Fibroblast of skin of left quadriceps (primary cell): ENCODE data around the gene CT55.
A peak's percentile ranks its signal among the peaks of the same experiment; 100 is the strongest.
"Not testable (repeated sequence)": the region's sequence is repeated elsewhere in the genome, so short reads cannot be mapped to it uniquely, and the experiment has no call there.

Experiments used
- DNase-seq, 2 experiments: peaks; one replicate each; pipeline ENCODE4 v3.0.0-alpha.2; 2013; ENCODE audit warnings: low read depth in 2 of 2

The CT55 gene, protein sequence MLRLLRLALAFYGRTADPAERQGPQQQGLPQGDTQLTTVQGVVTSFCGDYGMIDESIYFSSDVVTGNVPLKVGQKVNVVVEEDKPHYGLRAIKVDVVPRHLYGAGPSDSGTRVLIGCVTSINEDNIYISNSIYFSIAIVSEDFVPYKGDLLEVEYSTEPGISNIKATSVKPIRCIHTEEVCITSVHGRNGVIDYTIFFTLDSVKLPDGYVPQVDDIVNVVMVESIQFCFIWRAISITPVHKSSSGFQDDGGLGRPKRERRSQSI

DNA sequence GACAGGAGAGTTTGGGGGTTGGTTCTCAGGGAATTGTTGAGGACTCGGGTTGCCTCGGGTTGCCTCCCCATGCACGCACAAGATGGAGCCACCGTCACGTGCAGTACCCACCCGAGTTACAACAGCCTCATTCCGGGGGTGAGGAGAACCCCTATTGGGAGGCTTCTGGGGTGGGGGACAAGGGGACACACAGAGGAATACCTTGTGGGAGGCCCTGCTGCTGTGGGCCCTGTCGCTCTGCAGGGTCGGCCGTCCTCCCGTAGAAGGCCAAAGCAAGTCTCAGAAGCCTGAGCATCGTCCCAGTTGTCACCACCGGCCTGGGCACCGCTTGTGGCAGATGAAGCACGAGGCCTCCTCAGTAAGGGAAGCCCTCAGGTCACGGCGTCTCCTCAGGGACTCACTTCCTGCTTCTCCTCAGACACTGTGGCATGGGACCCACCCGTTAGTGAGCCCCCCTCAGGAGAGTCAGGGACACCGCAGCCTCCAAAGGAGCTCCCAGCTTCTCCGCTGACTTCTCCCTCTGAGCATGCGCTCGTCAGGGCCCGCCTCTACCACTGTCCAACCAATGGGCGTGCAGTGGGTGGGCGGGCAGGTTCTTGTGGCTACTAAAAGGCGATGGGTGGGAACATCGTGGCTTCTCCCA is at the start of gene CT55:
Gene CT55 (minus strand): TSS at position 522 of the 643 bp plus-strand sequence. CDS start 227 bp downstream, at position 295.
- DNase-seq, result no peak

DNA sequence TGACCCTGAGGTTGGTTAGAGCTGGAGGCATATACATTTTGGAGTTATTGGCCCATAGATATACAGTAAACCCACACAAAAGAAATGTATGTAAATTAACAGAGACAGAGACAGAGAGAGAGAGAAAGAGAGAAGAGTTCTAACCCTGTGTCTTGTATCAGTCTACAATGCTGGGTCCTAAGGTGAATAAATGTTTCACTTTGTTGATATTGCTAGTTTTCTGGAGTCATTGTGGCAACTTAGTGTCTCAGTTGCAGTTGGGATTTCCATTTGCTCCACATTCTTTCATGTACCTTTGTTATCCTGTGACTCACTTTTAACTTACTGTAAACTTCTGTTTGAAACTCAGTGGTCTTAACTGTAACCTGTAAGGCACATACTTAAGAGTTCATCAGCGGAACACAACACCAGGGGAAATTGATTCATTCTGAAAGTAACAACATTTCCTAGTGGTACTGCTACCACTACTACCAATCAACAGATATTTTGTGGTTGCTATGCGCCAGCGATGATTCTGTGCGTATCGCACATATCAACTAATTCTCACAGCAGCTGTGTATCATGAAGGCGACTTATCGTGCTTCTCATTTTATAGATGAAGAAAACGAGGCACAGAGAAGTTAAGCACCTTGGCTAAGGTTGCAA is 42.1 kb upstream of the CT55 start:
- DNase-seq, result no peak

DNA sequence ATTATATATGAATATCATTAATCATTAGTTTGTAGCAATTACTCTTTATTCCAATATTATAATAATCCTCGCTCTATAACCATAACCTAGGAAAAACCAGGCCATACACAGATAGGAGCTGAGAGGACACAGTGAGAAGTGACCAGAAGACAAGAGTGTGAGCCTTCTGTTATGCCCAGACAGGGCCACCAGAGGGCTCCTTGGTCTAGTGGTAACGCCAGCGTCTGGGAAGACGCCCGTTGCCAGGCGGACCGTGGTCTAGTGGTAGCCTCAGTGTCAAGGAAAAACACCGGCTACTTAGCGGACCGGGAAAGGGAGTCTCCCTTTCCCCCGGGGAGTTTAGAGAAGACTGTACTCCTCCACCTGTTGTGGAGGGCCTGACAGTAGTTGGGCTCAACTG is 35.2 kb upstream of the CT55 start:
- DNase-seq, result not testable (repeated sequence)

DNA sequence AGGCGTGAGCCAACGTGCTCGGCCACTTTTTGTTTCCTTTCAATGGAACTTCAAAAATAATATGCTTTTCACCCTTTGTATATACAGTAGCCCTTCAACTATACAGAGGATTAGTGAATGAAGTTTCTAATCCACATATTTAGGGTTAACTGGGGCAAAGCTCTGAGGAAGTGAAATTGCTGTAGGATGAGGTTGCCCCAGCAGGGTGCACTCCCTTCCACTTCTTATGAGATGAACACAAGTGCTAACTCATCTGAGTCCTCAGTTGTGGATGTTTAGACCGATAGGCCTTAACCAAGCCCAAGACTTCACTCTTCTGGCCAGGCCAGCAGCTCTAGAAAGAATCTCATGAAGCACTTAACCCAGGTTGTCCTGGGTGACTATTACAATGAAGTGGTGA is 29.1 kb upstream of the CT55 start:
- DNase-seq, result no peak

DNA sequence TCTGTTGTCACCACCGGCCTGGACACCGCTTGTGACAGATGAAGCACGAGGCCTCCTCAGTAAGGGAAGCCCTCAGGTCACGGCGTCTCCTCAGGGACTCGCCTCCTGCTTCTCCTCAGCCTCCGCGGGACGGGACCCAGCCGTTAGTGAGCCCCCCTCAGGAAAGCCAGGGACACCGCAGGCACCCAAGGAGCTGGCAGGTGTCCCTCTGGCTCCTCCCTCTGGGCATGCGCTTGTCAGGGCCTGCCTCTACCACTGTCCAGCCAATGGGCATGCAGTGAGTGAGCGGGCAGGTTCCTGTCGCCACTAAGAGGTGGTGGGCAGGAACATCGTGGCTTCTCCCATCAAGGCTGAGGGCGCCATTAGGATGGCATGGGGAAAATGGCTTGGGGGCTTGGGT is 23.5 kb upstream of the CT55 start:
- DNase-seq, result no peak

DNA sequence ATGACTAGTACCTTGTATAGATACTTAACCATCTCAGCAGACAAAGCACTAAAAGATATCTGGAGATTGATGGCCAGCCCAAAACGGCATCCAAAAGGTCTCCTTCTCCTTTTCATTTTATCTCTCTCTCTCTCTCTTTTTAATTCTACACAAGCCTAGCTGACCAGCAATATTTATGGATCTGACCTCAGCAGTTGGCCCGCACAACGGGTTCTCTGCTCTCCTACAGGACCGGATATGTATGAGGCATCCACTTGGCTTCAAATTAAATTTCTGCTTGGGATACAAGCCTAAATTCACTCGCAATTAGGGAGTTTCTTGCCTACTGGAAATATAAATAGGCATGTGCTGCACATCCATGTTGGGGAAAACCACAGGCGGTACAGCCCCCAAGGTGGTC is 22.5 kb upstream of the CT55 start:
- no peak for DNase-seq

DNA sequence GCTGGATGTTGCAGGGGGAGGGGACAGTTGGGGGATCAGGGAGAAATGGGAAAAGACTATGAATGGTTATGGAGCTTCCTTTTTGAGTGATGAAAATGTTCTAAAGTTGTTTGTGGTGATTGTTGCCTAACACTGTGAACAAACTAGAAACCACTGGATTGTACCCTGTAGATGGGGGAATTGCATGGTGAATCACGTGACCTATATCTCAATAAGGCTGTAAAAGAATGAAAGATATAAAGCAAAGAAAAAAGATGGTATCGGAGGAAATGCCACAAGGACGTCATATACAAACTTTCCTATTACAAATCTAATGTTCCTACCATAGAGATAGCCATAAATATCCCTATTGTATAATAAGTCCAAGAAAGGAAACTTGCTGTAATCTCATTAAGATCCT is 20.6 kb upstream of the CT55 start:
- DNase-seq, result no peak

DNA sequence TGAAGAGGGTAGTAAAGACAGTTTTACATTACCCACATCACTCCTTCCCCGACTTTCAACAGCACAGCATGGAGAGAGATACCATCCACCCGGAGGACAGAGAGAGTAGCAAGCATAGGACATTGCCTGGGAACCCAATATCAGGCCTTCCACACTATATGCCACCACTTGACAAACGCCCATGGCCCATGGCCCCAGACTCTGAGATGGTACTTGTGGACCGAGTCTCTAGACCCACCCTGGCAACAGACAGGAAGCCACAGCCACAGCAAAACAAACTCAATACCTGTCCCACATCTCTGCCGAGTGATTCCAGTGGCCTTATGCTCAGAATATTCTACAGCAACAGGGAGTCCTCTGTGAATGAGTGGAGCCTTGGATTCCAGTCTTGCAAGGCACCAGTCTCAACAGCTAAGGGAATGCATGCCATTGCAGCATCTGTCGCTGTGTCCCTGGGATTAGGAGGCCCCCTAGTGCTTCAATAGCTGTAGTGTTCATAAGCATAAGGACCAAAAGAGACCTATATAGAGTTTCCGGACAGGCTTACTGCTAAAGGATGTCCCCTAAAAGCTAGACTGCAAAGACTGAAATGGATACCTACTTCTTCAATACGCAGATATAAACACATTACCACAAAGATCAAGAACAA is 14.7 kb upstream of the CT55 start:
- DNase-seq, result peak; percentile 1 to 3

DNA sequence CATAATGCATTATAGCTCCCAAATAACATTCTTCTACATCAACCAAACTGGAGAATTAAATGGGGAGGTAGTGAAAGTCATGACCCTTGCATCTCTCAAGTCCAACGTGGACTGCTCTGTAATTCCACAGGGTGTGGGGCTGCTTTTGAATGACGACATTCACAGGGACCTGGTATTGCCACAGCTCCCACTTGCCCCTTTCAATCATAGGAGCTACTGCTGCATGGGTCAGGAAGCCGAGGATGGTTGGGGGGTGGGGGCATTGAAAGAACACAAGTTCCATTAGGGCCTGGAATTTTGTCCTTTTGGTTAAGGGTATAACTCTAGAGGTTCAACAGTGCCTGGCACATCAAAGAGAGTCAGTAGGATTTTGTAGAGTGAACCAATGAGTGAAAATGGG is 7.4 kb upstream of the CT55 start:
- DNase-seq, result no peak

DNA sequence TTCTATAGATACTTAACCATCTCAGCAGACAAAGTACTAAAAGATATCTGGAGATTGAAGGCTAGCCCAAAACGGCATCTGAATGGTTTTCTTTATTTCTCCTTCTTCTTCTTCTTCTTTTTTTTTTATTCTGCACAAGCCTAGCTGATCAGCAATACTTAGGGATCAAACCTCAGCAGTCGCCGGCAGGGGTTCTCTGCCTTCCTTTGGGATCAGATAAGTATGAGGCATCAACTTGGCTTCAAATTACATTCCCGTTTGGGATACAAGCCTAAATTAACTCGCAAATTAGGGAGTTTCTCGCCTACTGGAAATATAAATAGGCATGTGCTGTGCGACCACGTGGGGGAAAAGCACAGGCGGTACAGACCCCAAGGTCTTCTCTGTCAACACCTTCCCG is 730 bp downstream of the CT55 start:
- DNase-seq, result no peak

DNA sequence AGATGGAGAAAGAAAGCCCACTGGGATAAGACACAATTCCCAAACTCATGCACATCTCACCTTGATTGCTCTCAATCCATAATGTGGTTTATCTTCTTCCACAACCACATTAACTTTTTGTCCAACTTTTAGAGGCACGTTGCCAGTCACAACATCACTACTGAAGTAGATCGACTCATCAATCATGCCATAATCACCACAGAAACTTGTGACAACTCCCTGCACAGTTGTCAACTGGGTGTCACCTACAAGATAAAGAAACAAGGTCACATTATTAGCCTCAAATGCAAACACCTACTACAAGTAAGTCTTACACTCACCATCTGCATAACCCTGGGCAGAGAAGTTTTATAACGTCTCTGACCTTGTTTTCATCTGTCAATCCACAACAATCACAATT is 1.7 kb downstream of the CT55 start:
- DNase-seq, result not testable (repeated sequence)

DNA sequence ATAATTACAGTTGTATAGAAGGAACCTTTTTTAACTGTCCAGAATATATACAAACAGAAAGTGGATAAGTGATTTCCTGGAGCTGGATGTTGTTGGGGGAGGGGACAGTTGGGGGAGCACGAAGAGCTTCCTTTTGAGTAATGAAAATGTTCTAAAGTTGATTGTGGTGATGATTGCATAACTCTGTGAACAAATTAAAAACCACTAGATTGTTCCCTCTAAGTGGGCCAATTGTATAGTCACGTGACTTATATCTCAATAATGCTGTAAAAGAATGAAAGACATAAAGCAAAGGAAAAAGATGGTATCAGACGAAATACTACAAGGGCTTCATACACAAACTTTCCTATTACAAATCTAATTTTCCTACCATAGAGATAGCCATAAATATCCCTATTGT is 2.7 kb downstream of the CT55 start:
- no peak for DNase-seq

DNA sequence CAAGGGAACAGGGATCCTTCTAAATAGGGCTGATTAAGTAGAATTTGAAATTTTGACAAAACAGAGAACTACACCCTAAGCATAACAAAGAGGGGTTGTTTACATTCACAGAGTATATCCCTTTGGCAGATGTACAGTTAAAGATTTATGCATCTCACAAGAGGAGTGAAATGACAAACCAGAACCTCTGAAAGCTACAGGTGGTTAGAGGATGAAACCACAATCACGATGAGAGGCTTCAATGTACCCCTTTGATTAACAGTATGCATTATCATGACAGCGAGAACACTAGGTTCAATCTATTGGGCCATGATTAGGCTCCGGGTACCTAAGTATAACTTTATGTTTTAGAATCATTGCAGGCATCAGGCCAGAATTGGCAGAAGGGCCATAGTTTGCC is 16.5 kb downstream of the CT55 start:
- not testable (repeated sequence) for DNase-seq

DNA sequence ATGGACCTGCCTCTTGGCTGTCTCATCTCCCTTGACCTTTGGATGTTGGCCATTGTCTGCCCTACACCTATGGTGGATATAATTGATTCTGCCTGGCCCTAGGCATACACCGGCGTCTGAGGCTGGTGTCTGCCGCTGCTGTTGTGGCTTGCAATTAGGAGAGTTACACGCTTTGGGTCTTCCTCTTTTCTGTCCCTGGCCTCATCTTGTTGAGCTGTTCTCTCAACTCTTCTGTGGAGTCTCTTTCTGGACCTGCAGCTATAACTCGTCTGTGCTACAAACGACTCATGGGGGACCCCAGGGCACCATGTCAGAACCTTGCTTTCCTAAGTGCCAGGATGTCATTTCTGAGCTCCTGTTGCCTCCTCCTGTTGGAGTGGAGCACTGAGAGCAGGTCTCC is 45.1 kb downstream of the CT55 start:
- DNase-seq, result not testable (repeated sequence)

DNA sequence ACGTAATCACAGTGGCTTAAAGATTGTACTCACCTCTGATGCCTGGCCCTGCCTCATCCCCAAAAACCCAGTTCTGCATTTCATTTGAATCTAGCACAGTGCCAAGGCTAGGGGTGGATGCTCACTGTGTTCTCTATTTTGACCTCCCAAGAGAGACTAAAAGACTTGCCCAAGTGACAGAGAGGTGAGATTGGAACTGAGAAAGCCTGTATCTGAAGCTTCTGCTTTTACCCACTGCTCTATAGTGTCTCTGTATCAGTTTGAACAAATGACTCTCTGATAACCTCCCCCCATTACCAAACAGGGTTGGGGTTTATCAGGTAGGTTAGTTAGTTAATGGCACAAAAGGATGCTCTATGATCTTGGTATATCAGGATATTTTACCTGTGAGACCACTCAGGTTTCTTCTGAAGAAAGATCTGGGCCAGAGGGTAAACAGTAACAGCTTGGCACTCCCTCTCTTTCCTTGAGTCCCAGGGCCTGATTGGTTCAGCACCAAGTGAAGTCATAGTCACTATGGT is 51.1 kb downstream of the CT55 start, which contains the start of gene ETDB:
Gene ETDB (minus strand): TSS at position 471 of the 521 bp plus-strand sequence. CDS start 1,265 bp downstream, outside the sequence.
- DNase-seq, result not testable (repeated sequence)

DNA sequence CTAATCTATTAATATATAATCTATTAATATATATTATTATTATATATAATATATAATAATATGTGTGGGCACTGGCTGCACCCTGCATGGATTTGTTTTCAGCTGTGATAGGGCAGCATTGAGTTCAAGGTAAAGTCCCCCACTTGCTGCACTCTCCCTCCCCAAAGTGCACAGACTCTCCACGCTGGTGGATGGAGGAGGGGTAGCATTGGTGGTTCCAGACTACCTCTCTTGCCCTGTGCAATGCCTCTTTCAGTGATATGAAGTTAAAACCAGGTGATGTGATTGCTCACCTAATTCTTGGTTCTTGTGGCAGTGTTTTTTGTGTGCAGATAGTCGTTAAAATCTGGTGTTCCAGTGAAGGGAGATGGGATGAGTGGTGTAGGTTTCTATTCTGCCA is 55.1 kb downstream of the CT55 start:
- DNase-seq, result not testable (repeated sequence)

DNA sequence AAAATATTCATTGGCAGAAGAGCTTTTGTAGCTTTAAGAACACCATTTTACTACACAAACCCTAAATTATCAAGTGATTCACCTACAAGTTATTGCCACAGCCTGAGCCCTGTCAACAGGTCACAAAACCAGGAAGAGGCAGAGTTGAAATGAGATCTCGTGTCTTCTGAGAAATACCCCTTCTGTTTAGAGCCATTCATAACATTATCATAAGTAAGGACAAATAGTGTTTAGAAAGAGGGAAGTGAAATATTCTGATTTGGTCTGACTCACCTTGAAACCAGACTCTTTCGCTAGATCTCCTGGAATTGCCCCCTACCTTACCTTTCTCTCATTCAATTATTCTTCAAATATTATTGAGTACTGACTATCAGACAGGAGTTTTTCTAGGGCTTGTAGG is 56.8 kb downstream of the CT55 start:
- DNase-seq, result no peak

DNA sequence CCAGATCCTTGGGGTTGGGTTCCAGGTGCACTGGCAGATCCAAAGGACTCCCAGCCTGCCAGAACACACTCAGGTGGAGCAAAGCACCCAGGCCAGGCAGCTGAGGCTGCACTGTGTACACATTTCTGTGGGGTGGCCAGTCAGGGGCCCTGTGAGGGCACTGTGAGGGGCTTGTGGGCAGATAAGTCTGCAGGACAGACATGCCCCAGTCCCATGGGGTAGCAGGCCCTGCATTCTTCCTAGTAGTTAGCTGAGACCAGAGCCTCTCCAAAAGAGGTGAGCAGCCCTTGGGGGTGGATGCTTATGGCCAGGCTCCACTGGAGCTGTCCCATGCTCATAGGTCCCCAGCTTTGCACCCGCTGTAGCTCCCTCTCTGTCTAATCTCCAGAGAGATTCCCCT is 58.5 kb downstream of the CT55 start:
- DNase-seq, result no peak

DNA sequence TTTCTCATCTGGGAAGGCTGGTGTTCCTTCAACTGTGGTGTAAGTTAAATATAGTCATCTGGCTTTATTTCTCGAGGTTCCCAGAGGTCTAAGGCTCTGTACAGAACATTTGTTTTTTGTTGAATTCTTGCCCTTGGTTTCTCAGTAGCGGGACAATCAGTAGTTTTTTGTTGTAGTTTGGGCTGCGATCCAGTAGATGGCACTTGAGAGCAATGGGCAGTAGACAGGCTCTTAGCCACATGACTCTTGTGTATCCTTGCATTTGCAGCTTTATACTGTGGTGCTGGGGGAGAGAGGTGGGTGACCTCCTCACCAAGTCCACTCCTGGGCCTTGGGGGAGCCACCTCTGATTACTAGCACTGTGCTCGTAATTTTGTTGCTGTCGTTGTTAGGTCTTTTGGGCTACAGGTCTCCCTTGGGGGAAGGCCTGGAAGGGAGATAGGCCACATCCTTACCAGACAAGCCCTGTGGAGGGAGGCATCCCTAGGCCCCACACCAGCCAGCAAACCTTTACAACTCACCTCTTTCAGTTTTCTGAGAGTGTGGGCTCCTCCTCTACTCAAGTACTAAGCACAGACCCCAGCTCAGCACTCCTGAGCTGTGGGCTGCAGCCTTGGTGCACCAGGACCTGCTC is 59.0 kb downstream of the CT55 start:
- no peak for DNase-seq

DNA sequence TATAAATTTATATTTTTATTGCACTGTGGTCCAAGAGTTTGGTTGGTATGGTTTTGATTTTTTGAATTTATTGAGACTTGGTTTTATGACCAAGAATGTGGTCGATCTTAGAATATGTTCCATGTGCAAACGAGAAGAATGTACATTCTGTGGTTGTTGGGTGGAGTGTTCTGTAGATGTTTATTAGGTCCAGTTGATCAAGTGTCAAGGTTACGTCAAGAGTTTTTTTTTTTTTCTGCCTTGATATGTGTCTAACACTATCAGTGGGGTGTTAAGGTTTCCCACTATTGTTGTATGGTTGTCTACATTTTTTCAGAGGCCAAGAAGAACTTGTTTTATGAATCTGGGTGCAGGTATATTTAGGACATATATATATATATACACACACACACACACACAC is 61.6 kb downstream of the CT55 start:
- DNase-seq, result no peak
